Left ventricle myocardium superior (tissue), 1 donor: ENCODE data around the gene CNBP. TPM values are rescaled to one million over a fixed set of nuclear protein-coding genes. Genes with fewer than 3 reads are reported as not detected.
A peak's percentile ranks its signal among the peaks of the same experiment; 100 is the strongest.
"Not testable (repeated sequence)": the region's sequence is repeated elsewhere in the genome, so short reads cannot be mapped to it uniquely, and the experiment has no call there.

Source experiments
- ATAC-seq: fragments of 200-7000 bp; cut with Tn5 transposase; one replicate; pipeline ENCODE4 v1.9.1; 2020; ENCODE audit warnings: mild to moderate bottlenecking, moderate library complexity
- DNase-seq: peaks from one replicate; pipeline ENCODE4 v3.0.0-alpha.2; 2020
- intact Hi-C: fragments of 100-400 bp; cut with micrococcal nuclease; formaldehyde crosslinking; loops from one replicate; pipeline ENCODE4 v1.11.0; 2022
- long read RNA-seq: library from polyadenylated mRNA; unstranded; transcript quantifications from one replicate; pipeline ENCODE4 v2.0.0, GENCODE V29; 2021
- total RNA-seq: library from RNA; stranded (reverse); fragmentation: NEBNext Ultra II Directional; extraction: Animal tissue kit (Norgen Biotek cat#: 25700); gene quantifications from one replicate; pipeline ENCODE4 v1.2.1, GENCODE V29; 2021
- donor health status: DM: no; HTN: yes; CAD: no; lungs with severe emphysema.

CNBP gene
- total RNA-seq = 531 TPM
- long read RNA-seq, transcript CNBP-201 (5 exons, 1,664 nt) = major isoform, 402 of 1,027 reads
- long read RNA-seq, transcript CNBP-208 (5 exons, 1,549 nt) = minor isoform, 23 of 1,027 reads
- long read RNA-seq, transcript CNBP-204 (5 exons, 1,641 nt) = minor isoform, 112 of 1,027 reads
- long read RNA-seq, transcript CNBP-207 (5 exons, 1,626 nt) = minor isoform, 273 of 1,027 reads
- long read RNA-seq, partial matches to known transcripts = 16 of 1,027 reads
- long read RNA-seq, other reads (novel, unspliced or antisense) = 195 of 1,027 reads

- DNase-seq (peak; percentile 98), ATAC-seq (peak; percentile 98)
- intact Hi-C loops = no loop called here
These were observed at the start of gene CNBP for GRCh38 chr3:129183569-129184395. Gene CNBP, minus strand, starts transcription at chr3:129183896. Its CDS starts 12,139 bp downstream, at chr3:129171757.

DNA sequence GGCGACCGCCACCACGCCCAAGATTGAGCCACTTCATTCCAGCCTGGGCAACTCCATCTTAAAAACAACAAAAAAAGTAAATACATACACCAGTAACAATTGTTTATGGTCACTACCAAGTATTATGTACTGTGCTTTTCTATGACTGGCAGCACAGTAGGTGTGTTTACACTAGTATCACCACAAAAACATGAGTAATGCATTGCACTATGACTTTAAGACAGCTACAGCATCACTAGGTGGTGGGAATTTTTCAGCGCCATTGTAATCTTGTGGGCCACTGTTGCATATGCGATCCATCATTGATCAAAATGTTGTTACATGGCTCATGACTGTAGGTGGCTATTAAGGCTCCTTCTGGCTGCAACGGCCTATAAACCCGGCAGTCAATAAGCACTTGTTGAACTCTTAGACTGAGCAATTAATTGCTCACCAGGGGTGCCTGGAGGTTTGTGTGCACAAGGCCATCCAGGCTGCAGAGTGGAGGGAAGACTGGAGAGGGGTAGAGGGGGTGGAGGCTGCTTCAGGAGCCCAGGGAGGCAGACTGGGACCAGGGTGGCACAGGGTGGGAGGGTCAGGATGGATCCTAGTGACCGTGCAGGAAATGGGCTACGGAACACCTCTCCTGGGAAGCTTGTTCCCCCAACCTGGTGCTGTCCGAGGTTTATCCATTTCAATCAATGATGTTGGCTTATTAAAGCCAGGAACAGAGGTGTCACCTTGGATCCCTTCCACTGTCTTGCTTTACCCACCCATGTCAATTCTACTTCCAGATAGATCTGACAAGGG is 47.8 kb upstream of the CNBP start:
- no peak for ATAC-seq
- intact Hi-C loops = no loop called here

GRCh38 chr3:129230311-129231019 is 46.8 kb upstream of the CNBP start:
- ATAC-seq = peak; percentile 18
- intact Hi-C loops = no loop called here
- DNase-seq = no peak

More for the DNA sequence above, 47.8 kb upstream of the CNBP start:
- no peak for DNase-seq

DNA sequence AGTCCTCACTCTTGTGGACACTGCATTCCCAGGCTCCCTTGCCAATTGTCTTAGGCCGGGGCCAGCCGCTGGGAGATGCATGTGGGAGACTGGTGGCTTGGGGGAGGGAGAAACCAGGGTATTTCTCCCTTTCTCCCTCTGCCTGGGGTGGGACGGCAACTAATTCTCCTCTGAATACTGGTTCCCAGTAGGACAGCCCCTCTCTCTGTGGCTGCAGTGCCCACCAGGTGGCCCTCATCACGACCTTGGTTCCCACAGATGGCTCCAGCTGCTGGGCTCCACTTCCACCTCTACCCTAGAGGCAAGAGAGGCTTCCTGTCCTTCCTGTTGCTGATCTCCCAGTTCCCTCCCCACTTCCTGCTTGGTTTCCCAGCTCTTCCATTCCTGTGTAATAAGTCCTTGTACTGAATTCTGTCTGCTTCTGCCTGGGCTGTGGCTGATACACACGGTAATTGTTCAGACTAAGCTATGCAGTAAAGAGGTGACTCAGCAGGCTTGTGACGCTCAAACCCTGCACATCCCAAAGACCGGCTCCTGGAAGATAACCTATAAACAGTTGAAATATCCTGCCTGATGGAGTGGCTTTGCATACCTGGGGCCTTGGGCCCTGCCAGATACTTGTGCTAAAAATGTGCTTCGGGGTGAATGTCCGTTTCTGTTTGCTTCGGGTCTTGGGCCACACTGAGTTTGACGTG is 45.3 kb upstream of the CNBP start:
- ATAC-seq = peak; percentile 2
- peak; percentile 45 for DNase-seq
- intact Hi-C loops = no loop called here

DNA sequence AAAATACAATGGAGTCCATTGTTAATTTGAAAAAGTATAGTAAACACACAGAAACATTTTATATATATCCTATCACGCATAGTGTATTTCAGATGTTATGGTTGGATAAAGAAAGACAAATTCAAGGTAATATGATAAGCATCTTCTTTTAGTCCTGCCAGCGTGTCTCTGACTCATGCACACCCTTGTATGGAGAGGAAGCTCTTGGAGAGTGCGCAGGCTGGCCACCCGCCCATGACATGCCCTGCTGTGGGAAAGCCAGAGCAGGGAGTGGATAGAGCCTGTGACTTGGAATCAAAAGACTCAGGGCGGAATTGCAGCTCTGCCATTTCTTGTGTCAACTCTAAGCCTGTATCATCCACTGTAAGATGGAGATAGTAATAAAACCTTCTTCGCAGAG is 42.7 kb upstream of the CNBP start:
- ATAC-seq = peak; percentile 81
- DNase-seq = peak; percentile 90

DNA sequence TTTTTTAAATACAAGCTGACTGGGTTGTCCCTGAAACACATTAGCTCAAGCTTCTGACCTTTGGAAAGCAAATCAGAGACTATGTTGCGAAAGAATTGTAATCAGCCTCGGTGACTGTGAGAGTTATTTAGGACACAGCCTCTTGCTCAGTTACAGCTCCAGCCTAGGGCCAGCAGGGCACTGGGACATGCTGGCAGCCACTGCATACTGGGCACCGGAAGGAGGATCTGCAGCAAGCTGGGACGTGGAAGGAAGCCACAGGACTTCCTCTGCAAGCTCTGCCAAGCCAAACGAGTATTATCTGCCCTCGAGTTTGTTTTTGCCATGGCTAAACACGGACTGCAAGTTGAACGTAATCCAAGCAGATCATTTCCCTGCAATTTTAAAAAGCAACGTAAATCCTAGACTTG is 41.3 kb upstream of the CNBP start:
- intact Hi-C loops = no loop called here
- ATAC-seq (peak; percentile 95), DNase-seq (peak; percentile 90)

More for the DNA sequence above, 42.7 kb upstream of the CNBP start:
- intact Hi-C loops = no loop called here

GRCh38 chr3:129224387-129224786 is 40.7 kb upstream of the CNBP start:
- intact Hi-C loops, ATAC-seq, DNase-seq: not testable (repeated sequence)

DNA sequence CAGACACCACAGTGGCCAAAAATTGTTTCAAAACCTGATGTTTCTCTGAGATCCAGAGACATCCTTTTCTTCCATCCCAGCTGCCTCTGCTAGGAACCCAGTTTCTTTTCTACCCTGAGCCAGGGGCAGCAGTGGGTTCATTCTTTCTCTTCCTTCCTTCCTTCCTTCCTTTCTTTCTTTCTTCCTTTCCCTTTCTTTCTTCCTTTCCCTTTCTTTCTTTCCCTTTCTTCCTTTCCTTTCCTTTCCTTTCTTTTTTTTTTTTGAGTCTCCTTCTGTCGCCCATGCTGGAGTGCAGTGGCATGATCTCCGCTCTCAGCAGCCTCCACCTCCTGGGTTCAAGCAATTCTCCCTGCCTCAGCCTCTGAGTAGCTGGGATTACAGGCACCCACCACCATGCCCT is 35.0 kb upstream of the CNBP start:
- DNase-seq (no peak), ATAC-seq (no peak)
- intact Hi-C loops = no loop called here

DNA sequence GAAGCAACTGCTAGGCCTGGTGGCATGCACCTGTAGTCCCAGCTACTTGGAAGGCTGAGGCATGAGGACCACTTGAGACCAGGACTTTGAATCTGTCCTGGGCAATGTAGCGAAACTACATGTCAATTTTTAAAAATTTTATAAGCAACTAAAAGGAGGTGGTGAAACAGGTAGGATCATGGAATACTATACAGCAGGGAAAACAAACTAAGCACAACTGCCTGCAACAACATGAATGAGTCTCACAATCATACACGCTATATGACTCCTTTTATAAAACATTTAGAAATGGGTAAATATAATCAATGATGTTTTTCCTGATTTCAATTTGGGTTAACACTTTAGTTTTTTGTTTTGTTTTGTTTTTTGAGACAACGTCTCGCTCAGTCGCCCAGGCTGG is 29.5 kb upstream of the CNBP start:
- intact Hi-C loops = no loop called here
- DNase-seq (no peak), ATAC-seq (no peak)

DNA sequence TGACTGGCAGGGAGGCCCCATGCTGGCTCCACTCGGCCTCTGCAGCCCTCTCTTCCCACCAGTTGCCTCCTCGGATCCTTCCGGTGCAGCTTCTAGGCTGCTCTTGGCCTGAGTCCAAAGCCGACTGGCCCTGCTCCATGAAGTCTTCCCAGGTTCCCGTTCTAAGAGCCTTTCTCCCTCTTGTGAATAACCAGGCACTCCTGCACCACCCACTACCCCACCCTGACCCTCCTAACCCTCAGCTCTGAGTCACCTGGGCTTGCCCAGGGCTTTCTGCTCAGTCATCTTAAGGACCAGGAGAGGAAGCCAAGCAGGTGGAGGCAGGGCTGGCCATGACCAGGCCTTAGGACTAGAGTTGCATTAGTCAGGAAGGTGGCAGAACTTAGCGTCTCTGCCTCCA is 28.1 kb upstream of the CNBP start:
- ATAC-seq (peak; percentile 75), DNase-seq (peak; percentile 77)
- intact Hi-C loops = no loop called here

DNA sequence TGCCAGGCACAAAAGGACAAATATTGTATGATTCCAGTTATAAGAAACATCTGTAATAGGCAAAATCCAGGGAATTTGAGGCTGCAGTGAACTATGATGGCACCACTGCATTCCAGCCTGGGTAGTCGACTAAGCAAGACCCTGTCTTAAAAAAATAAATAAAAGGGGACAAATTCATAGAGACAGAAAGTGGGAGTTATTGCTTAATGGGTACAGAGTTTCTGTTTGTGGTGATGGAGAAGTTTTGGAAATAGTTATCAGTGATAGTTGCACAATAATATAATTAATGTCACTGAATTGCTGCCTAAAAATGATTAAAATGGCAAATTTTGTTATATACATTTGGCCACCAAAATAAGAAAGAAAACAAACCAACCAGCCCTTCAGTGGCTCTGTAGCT is 27.6 kb upstream of the CNBP start:
- intact Hi-C loops = no loop called here
- ATAC-seq = no peak
- DNase-seq = no peak

- no peak for ATAC-seq
- DNase-seq = no peak
- intact Hi-C loops = no loop called here
These were observed 23.8 kb upstream of the CNBP start for GRCh38 chr3:129207479-129207878.

- ATAC-seq (no peak), DNase-seq (no peak)
- intact Hi-C loops = no loop called here
These were observed 21.6 kb upstream of the CNBP start for GRCh38 chr3:129205109-129205832.

DNA sequence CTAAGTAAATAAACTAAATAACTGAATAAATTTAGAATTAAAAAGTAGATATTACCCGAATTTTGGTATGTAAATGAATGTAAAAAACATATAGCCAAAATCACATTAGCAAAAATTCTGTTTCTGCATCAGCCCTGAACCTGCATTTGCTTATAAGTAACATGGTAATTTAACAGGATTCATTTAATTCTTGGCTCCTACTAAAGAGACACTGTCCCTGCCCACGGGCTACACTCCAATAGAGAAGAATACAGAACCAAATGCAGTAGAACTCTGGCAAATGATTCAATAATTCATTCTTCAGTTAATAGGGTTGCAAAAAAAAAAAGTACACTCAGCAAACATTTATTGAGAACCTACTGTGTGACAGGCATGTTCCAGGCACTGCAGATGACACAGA is 20.8 kb upstream of the CNBP start:
- DNase-seq (no peak), ATAC-seq (no peak)
- intact Hi-C loops = no loop called here

- DNase-seq = no peak
- no peak for ATAC-seq
- intact Hi-C loops = no loop called here
These were observed 15.7 kb upstream of the CNBP start for GRCh38 chr3:129199366-129199765.

GRCh38 chr3:129197321-129197720 is 13.6 kb upstream of the CNBP start:
- intact Hi-C loops = no loop called here

GRCh38 chr3:129196601-129197000 is 12.9 kb upstream of the CNBP start:
- intact Hi-C loops = no loop called here
- ATAC-seq = no peak

More at GRCh38 chr3:129197321-129197720, 13.6 kb upstream of the CNBP start:
- ATAC-seq = peak; percentile 18
- no peak for DNase-seq

GRCh38 chr3:129195731-129196256 is 12.1 kb upstream of the CNBP start:
- intact Hi-C loops = no loop called here
- DNase-seq = peak; percentile 40
- ATAC-seq = peak; percentile 95

More at GRCh38 chr3:129196601-129197000, 12.9 kb upstream of the CNBP start:
- DNase-seq = no peak
